ENCODE measurements around the gene ESYT2.
"Not testable (repeated sequence)": the region's sequence is repeated elsewhere in the genome, so short reads cannot be mapped to it uniquely, and the experiment has no call there.

Gene ESYT2

GRCh38 chr7:158864833-158865232, 35.5 kb upstream of the ESYT2 start:
- no peak overlapping the region for H3K9ac ChIP-seq (ENCODE audit: low read depth in 1 of 2, low read length in 2 of 2)
- peaks cover 17 to 23% of the 10 kb centered on the region in 2 donors for H3K4me1 ChIP-seq (ENCODE audit: control insufficient read depth in 2 of 2, insufficient read depth in 2 of 2, low read length in 2 of 2)
- H3K4me3 ChIP-seq (ENCODE audit: low read length in 2 of 2), result no peak overlapping the region
- H3K9me3 ChIP-seq (ENCODE audit: control insufficient read depth in 2 of 2, low read length in 2 of 2), result no peaks in the 10 kb centered on the region
- no peaks in the 10 kb centered on the region for H3K27me3 ChIP-seq (ENCODE audit: control insufficient read depth in 2 of 2, insufficient read depth in 2 of 2, low read length in 2 of 2)
- peak overlapping the region; percentile 83 to 86 for H3K27ac ChIP-seq (ENCODE audit: low read depth in 2 of 2, low read length in 2 of 2)
- peaks cover 0 to 1% of the 10 kb centered on the region in 2 donors for H3K36me3 ChIP-seq (ENCODE audit: control insufficient read depth in 2 of 2, insufficient read depth in 2 of 2, low read length in 2 of 2)

- Histone ChIP-seq H3K36me3 (ENCODE audit: control insufficient read depth in 2 of 2, insufficient read depth in 2 of 2, low read length in 2 of 2) (no peaks in the 10 kb centered on the region), H3K9ac (ENCODE audit: low read depth in 1 of 2, low read length in 2 of 2) (peak overlapping the region; percentile 74 to 81), H3K4me1 (ENCODE audit: control insufficient read depth in 2 of 2, insufficient read depth in 2 of 2, low read length in 2 of 2) (peaks cover 17 to 23% of the 10 kb centered on the region in 2 donors), H3K4me3 (ENCODE audit: low read length in 2 of 2) (peak overlapping the region; percentile 71 to 80), H3K9me3 (ENCODE audit: control insufficient read depth in 2 of 2, low read length in 2 of 2) (no peaks in the 10 kb centered on the region), H3K27me3 (ENCODE audit: control insufficient read depth in 2 of 2, insufficient read depth in 2 of 2, low read length in 2 of 2) (no peaks in the 10 kb centered on the region), H3K27ac (ENCODE audit: low read depth in 2 of 2, low read length in 2 of 2) (peak overlapping the region; percentile 83 to 86)
Observed at GRCh38 chr7:158864507-158864820, 35.2 kb upstream of the ESYT2 start.

DNA sequence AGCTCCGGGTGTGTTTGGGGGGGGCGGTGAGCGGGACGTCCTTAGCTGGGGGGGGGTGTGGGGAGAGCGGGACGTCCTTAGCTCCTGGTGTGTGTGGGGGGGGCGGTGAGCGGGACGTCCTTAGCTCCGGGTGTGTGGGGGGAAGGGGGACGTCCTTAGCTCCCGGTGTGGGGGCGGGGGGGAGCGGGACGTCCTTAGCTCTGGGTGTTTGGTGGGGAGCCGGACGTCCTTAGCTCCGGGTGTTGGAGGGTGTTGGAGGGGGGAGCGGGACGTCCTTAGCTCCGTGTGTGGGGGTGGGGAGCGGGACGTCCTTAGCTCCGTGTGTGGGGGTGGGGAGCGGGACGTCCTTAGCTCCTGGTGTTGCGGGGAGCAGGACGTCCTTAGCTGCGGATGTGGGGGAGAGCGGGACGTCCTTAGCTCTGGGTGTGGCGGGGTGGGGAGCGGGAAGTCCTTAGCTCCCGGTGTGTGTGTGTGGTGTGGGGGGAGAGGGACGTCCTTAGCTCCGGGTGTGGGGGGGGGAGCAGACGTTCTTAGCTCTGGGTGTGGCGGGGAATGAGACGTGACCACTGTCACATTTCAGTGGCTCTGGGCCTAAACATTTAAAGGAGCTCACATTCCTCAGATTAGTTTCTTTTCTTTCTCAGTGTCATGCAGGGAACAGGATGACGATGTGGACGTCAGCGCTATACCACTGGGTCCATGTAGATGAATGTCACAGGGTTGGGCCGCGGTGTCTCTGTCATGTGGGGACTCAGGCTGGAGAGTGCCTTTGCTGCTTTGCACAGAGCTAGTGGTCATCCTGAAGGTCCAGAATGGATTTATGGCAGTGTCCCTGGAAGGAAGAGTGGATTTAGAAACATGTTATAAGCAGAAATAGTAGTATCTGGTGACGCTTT, 34.5 kb upstream of the ESYT2 start:
- Histone ChIP-seq H3K27me3 (ENCODE audit: control insufficient read depth in 2 of 2, insufficient read depth in 2 of 2, low read length in 2 of 2) (no peaks in the 10 kb centered on the region), H3K36me3 (ENCODE audit: control insufficient read depth in 2 of 2, insufficient read depth in 2 of 2, low read length in 2 of 2) (no peaks in the 10 kb centered on the region), H3K4me1 (ENCODE audit: control insufficient read depth in 2 of 2, insufficient read depth in 2 of 2, low read length in 2 of 2) (peaks cover 17 to 23% of the 10 kb centered on the region in 2 donors), H3K9ac (ENCODE audit: low read depth in 1 of 2, low read length in 2 of 2) (peak overlapping the region; percentile 74 to 81), H3K27ac (ENCODE audit: low read depth in 2 of 2, low read length in 2 of 2) (peak overlapping the region; percentile 83 to 86), H3K9me3 (ENCODE audit: control insufficient read depth in 2 of 2, low read length in 2 of 2) (no peaks in the 10 kb centered on the region), H3K4me3 (ENCODE audit: low read length in 2 of 2) (peak overlapping the region; percentile 71 to 80)

DNA sequence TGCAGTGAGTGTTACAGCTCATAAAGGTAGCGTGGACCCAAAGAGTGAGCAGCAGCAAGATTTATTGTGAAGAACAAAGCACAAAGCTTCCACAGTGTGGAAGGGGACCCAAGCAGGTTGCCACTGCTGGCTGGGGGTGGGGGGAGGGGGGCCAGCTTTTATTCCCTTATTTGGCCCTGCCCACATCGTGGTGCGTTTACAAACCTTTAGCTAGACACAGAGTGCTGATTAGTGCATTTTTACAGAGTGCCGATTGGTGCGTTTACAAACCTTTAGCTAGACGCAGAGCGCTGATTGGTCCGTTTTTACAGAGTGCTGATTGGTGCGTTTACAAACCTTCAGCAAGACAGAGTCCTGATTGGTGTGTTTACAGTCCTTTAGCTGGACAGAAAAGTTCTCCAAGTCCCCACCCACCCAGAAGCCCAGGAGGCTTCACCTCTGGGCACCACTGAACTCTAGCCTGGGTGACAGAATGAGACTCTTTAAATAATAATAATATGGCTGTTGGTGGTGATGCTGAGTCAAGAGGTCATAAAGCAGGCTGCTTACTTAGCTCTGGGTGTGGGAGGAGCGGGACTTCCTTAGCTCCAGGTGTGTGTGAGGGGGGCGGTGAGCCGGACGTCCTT, 33.8 kb upstream of the ESYT2 start:
- not testable (repeated sequence) for H3K27me3 ChIP-seq (ENCODE audit: control insufficient read depth in 2 of 2, insufficient read depth in 2 of 2, low read length in 2 of 2); H3K36me3 ChIP-seq (ENCODE audit: control insufficient read depth in 2 of 2, insufficient read depth in 2 of 2, low read length in 2 of 2); H3K9me3 ChIP-seq (ENCODE audit: control insufficient read depth in 2 of 2, low read length in 2 of 2); H3K9ac ChIP-seq (ENCODE audit: low read depth in 1 of 2, low read length in 2 of 2)
- peaks cover 21 to 23% of the 10 kb centered on the region in 2 donors for H3K4me1 ChIP-seq (ENCODE audit: control insufficient read depth in 2 of 2, insufficient read depth in 2 of 2, low read length in 2 of 2)
- peak overlapping the region; percentile 33 to 68 for H3K4me3 ChIP-seq (ENCODE audit: low read length in 2 of 2)
- peak overlapping the region; percentile 83 to 86 for H3K27ac ChIP-seq (ENCODE audit: low read depth in 2 of 2, low read length in 2 of 2)

- no peaks in the 10 kb centered on the region for H3K27me3 ChIP-seq (ENCODE audit: control insufficient read depth in 2 of 2, insufficient read depth in 2 of 2, low read length in 2 of 2)
- H3K9me3 ChIP-seq (ENCODE audit: control insufficient read depth in 2 of 2, low read length in 2 of 2), result no peaks in the 10 kb centered on the region
- no peak overlapping the region for H3K4me3 ChIP-seq (ENCODE audit: low read length in 2 of 2)
- no peak overlapping the region for H3K9ac ChIP-seq (ENCODE audit: low read depth in 1 of 2, low read length in 2 of 2)
- H3K4me1 ChIP-seq (ENCODE audit: control insufficient read depth in 2 of 2, insufficient read depth in 2 of 2, low read length in 2 of 2), result peaks cover 24 to 25% of the 10 kb centered on the region in 2 donors
- no peak overlapping the region for H3K27ac ChIP-seq (ENCODE audit: low read depth in 2 of 2, low read length in 2 of 2)
- H3K36me3 ChIP-seq (ENCODE audit: control insufficient read depth in 2 of 2, insufficient read depth in 2 of 2, low read length in 2 of 2), result no peaks in the 10 kb centered on the region
Observed at GRCh38 chr7:158861936-158862704, 32.8 kb upstream of the ESYT2 start.

DNA sequence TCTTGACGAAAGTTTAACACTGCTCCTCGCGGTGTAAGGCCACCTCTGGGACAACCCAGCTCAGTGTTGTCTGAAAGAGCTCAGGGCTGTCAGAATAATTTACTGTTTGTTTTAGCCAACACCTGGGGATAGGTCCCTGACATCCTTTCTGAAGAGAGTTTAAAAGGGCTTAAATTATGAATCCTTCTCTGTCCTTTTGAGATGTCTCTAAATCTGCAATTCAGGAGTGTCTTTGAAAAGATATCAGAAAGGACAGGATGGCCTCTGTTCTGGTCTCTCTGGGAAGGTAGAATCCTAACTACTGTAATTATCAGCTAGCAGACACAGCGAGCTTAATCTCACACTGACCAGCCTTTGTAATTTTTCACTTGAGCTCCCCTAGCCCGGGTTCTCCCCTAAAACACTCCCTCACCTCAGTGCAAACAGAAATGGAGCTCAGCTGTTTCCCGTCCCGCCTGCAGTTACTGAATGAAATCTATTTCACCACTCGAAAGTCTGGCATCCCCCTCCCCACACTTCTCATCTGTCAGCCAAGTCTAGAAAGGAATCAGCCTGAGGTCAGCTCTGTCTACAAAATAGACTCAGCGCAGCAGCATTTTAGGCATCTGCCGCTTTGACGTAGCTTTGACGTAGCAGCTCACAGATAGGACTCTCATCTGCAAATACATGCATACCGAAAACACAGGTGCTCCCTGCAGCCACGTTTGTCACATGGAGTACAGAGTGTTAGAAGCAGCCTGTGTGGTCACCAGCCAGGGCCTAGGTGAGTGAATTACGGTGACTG, 31.9 kb upstream of the ESYT2 start:
- no peaks in the 10 kb centered on the region for H3K36me3 ChIP-seq (ENCODE audit: control insufficient read depth in 2 of 2, insufficient read depth in 2 of 2, low read length in 2 of 2)
- no peak overlapping the region for H3K4me3 ChIP-seq (ENCODE audit: low read length in 2 of 2)
- no peak overlapping the region for H3K27ac ChIP-seq (ENCODE audit: low read depth in 2 of 2, low read length in 2 of 2)
- no peaks in the 10 kb centered on the region for H3K27me3 ChIP-seq (ENCODE audit: control insufficient read depth in 2 of 2, insufficient read depth in 2 of 2, low read length in 2 of 2)
- no peak overlapping the region for H3K9ac ChIP-seq (ENCODE audit: low read depth in 1 of 2, low read length in 2 of 2)
- no peaks in the 10 kb centered on the region for H3K9me3 ChIP-seq (ENCODE audit: control insufficient read depth in 2 of 2, low read length in 2 of 2)
- H3K4me1 ChIP-seq (ENCODE audit: control insufficient read depth in 2 of 2, insufficient read depth in 2 of 2, low read length in 2 of 2), result peaks cover 24 to 26% of the 10 kb centered on the region in 2 donors

DNA sequence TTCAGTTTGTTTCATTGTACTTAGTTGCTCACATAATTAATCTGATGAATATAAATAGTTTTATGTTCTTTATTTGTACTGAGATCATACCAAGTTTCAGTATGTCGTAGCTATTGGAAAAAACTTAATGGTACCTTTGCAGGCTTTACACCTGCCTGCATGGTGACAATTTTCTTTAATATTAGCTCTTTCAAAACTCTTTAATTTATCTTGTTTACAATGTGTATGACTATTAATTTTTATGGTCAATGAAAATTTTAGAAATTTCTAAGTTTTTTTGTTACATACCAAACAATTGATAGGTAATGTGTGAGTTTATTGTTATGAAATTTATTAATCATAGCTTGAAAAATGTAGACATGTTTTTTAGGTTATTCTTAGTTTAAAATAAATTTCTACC, 31.1 kb upstream of the ESYT2 start:
- Histone ChIP-seq H3K27me3 (ENCODE audit: control insufficient read depth in 2 of 2, insufficient read depth in 2 of 2, low read length in 2 of 2) (no peaks in the 10 kb centered on the region), H3K9ac (ENCODE audit: low read depth in 1 of 2, low read length in 2 of 2) (no peak overlapping the region), H3K9me3 (ENCODE audit: control insufficient read depth in 2 of 2, low read length in 2 of 2) (no peaks in the 10 kb centered on the region), H3K27ac (ENCODE audit: low read depth in 2 of 2, low read length in 2 of 2) (no peak overlapping the region), H3K36me3 (ENCODE audit: control insufficient read depth in 2 of 2, insufficient read depth in 2 of 2, low read length in 2 of 2) (no peaks in the 10 kb centered on the region), H3K4me3 (ENCODE audit: low read length in 2 of 2) (no peak overlapping the region), H3K4me1 (ENCODE audit: control insufficient read depth in 2 of 2, insufficient read depth in 2 of 2, low read length in 2 of 2) (peaks cover 18 to 20% of the 10 kb centered on the region in 2 donors)

DNA sequence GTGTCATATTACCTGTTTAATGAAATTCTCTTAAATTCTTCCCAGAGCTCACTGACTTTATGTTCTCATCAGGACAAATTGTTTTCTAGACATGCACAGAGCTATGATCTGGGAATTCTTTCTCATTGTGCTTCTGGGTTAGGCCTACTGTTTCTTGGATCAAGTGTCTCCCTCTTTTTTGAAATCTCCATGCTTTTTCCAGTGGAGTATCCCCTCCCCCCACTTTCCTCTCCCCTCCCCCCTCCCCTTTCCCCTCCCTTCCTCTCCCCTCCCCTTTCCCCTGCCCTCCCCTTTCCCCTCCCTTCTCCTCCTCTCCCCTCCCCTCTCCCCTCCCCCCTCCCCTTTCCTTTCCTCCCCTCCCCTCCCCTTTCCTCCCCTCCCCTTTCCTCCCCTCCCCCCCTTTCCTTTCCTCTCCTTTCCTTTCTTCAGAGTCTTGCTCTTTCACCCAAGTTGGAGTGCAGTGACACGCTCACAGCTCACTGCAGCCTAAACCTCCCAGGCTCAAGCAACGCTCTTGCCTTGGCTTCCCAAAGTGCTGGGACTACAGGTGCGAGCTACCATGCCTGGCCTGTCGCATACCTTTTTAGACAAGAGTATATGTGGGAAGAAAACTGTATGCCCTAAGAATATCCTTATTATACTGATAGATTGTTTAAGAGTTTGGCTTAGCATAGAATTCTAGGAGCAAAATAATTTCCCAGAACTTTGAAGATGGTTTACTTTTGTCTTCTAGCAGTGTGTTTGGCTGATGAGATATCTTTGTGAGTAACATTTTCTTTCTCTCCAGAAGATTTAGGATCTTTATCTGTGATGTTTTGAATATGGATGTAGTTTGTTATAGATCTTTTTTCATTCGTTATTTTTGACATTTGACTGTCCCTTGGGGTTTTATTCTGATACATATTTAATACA, 29.5 kb upstream of the ESYT2 start:
- H3K27ac ChIP-seq (ENCODE audit: low read depth in 2 of 2, low read length in 2 of 2), result no peak overlapping the region
- no peak overlapping the region for H3K9ac ChIP-seq (ENCODE audit: low read depth in 1 of 2, low read length in 2 of 2)

More for the DNA sequence above, 29.5 kb upstream of the ESYT2 start:
- Histone ChIP-seq H3K9me3 (ENCODE audit: control insufficient read depth in 2 of 2, low read length in 2 of 2) (no peaks in the 10 kb centered on the region), H3K36me3 (ENCODE audit: control insufficient read depth in 2 of 2, insufficient read depth in 2 of 2, low read length in 2 of 2) (no peaks in the 10 kb centered on the region), H3K27me3 (ENCODE audit: control insufficient read depth in 2 of 2, insufficient read depth in 2 of 2, low read length in 2 of 2) (no peaks in the 10 kb centered on the region), H3K4me1 (ENCODE audit: control insufficient read depth in 2 of 2, insufficient read depth in 2 of 2, low read length in 2 of 2) (peaks cover 5 to 9% of the 10 kb centered on the region in 2 donors), H3K4me3 (ENCODE audit: low read length in 2 of 2) (no peak overlapping the region)
